Endothelial cell of umbilical vein (primary cell): ENCODE results near the gene GATA1.

Source experiments
- CTCF ChIP-seq, 2 donors: IDR thresholded peaks; 1 replicate in 1 of 2; 2 replicates in 1 of 2; pipeline ENCODE4 v1.5.1; 2011; ENCODE audit warnings: low read length in 2 of 2, mild to moderate bottlenecking in 2 of 2, moderate library complexity in 2 of 2, control low read depth in 1 of 2, inconsistent platforms in 1 of 2, low read depth in 1 of 2; ENCODE audit not compliant: insufficient read depth in 1 of 2; ENCODE audit errors: extremely low read depth in 1 of 2
- EZH2 ChIP-seq: IDR thresholded peaks from 2 replicates; pipeline ENCODE4 v1.6.1; 2012; ENCODE audit warnings: borderline replicate concordance, low read depth, mild to moderate bottlenecking, moderate library complexity, low read length, inconsistent platforms; ENCODE audit not compliant: severe bottlenecking
- FOS ChIP-seq: IDR thresholded peaks from 2 replicates; pipeline ENCODE4 v1.6.1; 2011; ENCODE audit warnings: mild to moderate bottlenecking, low read length, moderate library complexity, borderline replicate concordance; ENCODE audit not compliant: insufficient read depth
- GATA2 ChIP-seq: IDR thresholded peaks from 2 replicates; pipeline ENCODE4 v1.7.0; 2011; ENCODE audit warnings: low read depth, mild to moderate bottlenecking, moderate library complexity, mixed read lengths, low read length; ENCODE audit not compliant: insufficient read length, insufficient read depth
- JUN ChIP-seq: IDR thresholded peaks from 2 replicates; pipeline ENCODE4 v1.6.1; 2011; ENCODE audit warnings: borderline replicate concordance, low read depth; ENCODE audit not compliant: insufficient read length, insufficient read depth
- MAX ChIP-seq: IDR thresholded peaks from 2 replicates; pipeline ENCODE4 v1.6.1; 2011; ENCODE audit not compliant: insufficient read depth, insufficient read length
- MYC ChIP-seq: IDR thresholded peaks from one replicate; pipeline ENCODE4 v1.6.1; 2011; ENCODE audit warnings: mild to moderate bottlenecking, low read depth, low read length
- POLR2A ChIP-seq: IDR thresholded peaks from 2 replicates; pipeline ENCODE4 v1.6.1; 2012; ENCODE audit warnings: low read depth, mild to moderate bottlenecking, control low read depth, low read length
- POLR2AphosphoS5 ChIP-seq: IDR thresholded peaks from 2 replicates; pipeline ENCODE4 v1.6.1; 2012; ENCODE audit warnings: low read depth, mild to moderate bottlenecking, control low read depth, low read length, moderate library complexity; ENCODE audit not compliant: insufficient read depth

- TF ChIP-seq POLR2AphosphoS5 (no peak), CTCF (IDR thresholded peaks at IDR 0.05; ENCODE audit: extremely low read depth in 1 of 2, insufficient read depth in 1 of 2, low read depth in 1 of 2, low read length in 2 of 2) (no peak), POLR2A (no peak), MAX (no peak), MYC (no peak), EZH2 (peak; percentile 91), GATA2 (no peak), JUN (no peak), FOS (no peak)
Observed at GRCh38 chrX:48826876-48827653, 40.7 kb downstream of the GATA1 start.
